GM12878 (cell line): ENCODE measurements around the gene SEL1L3. TPM values are rescaled to one million over a fixed set of nuclear protein-coding genes. Genes with fewer than 3 reads are reported as not detected.

Experiments used
- ATAC-seq: fragments of 200-7000 bp; cut with Tn5 transposase; 3 replicates; pipeline ENCODE4 v1.9.1; 2020; ENCODE audit warnings: mild to moderate bottlenecking, moderate library complexity
- BruUV-seq: library from RNA; stranded (reverse); fragments of 400-500 nt; replicated peaks from 2 replicates; lab custom pipeline; 2021; lab: Mats Ljungman, UMichigan
- CTCF ChIA-PET: fragments of 300-600 bp; sonication (Branson Sonifier 250); formaldehyde crosslinking; extraction: SDS; loops from one replicate; lab custom pipeline; 2021; ENCODE audit warnings: inconsistent platforms; lab: Yijun Ruan, JAX
- POLR2A ChIA-PET: fragments of 350-600 bp; formaldehyde crosslinking; extraction: SDS; loops from one replicate; lab custom pipeline; 2021; ENCODE audit warnings: inconsistent platforms; lab: Charles Lee
- RAD21 ChIA-PET: fragments of 300-600 bp; sonication (Branson Sonifier 250); formaldehyde crosslinking; loops from one replicate; lab custom pipeline; 2023; ENCODE audit warnings: antibody characterized with exemption; ENCODE audit not compliant: unreplicated experiment; lab: Charles Lee
- SMC1A ChIA-PET: fragments of 300-600 bp; sonication (Branson Sonifier 250); formaldehyde crosslinking; loops from one replicate; lab custom pipeline; 2023; ENCODE audit not compliant: unreplicated experiment, uncharacterized antibody; lab: Charles Lee
- DNase-seq: peaks from one replicate; pipeline ENCODE4 v3.0.0-alpha.2; 2011; ENCODE audit warnings: low read depth, low spot score
- FAIRE-seq: peaks from 3 replicates; lab custom pipeline; 2011; peaks lifted over from hg19 to GRCh38; lab: Jason Lieb, UNC
- H2AFZ ChIP-seq: 2 replicates; pipeline ENCODE4 v1.6.0; 2011; ENCODE audit warnings: low read depth, low read length, control low read depth; ENCODE audit not compliant: control insufficient read depth
- H3K27ac ChIP-seq: 2 replicates; pipeline ENCODE4 v1.5.1; 2011; ENCODE audit warnings: control low read depth; ENCODE audit not compliant: control insufficient read depth, insufficient read depth
- H3K27me3 ChIP-seq, 2 experiments: replicated peaks in 1 of 2; 2 replicates each; pipeline versions ENCODE4 v1.6.0 to v1.6.1; 2011; ENCODE audit warnings: low read length in 1 of 2; ENCODE audit not compliant: control insufficient read depth in 2 of 2, insufficient read depth in 2 of 2
- H3K36me3 ChIP-seq, 2 experiments: 2 replicates each; pipeline ENCODE4 v1.5.1; 2011; ENCODE audit warnings: low read length in 1 of 2; ENCODE audit not compliant: control insufficient read depth in 2 of 2, insufficient read depth in 2 of 2
- H3K4me1 ChIP-seq: 2 replicates; pipeline ENCODE4 v1.6.1; 2011; ENCODE audit warnings: mild to moderate bottlenecking, low read length, moderate library complexity, mixed read lengths; ENCODE audit not compliant: control insufficient read depth, insufficient read depth
- H3K4me2 ChIP-seq: 2 replicates; pipeline ENCODE4 v1.6.0; 2011; ENCODE audit warnings: control low read depth; ENCODE audit not compliant: control insufficient read depth, insufficient read depth
- H3K4me3 ChIP-seq: fragments of 200-600 bp; sonication (generic); 2 replicates; pipeline ENCODE4 v1.5.1; 2016
- H3K79me2 ChIP-seq: 2 replicates; pipeline ENCODE4 v1.6.0; 2011; ENCODE audit warnings: low read length; ENCODE audit not compliant: control insufficient read depth, insufficient read depth
- H3K9ac ChIP-seq: 2 replicates; pipeline ENCODE4 v1.8.0; 2011; ENCODE audit warnings: low read length, control low read depth, mixed read lengths; ENCODE audit not compliant: control insufficient read depth, insufficient read depth
- H3K9me3 ChIP-seq: replicated peaks from 3 replicates; pipeline ENCODE4 v1.5.1; 2011; ENCODE audit warnings: mild to moderate bottlenecking, low read length; ENCODE audit not compliant: control insufficient read depth, insufficient read depth
- H4K20me1 ChIP-seq: 2 replicates; pipeline ENCODE4 v1.6.0; 2011; ENCODE audit not compliant: control insufficient read depth, insufficient read depth
- BHLHE40 ChIP-seq, 2 experiments: fragments of 450-650 bp in 1 of 2; IDR thresholded peaks; 2 replicates each; pipeline ENCODE4 v1.6.1; 2011 to 2017; ENCODE audit warnings: low read depth in 2 of 2, borderline replicate concordance in 1 of 2, improper control_type of control experiment in 1 of 2, low read length in 1 of 2, mild to moderate bottlenecking in 1 of 2
- BMI1 ChIP-seq: fragments of 450-650 bp; IDR thresholded peaks from 2 replicates; pipeline ENCODE4 v1.6.1; 2016; ENCODE audit warnings: mild to moderate bottlenecking, moderate library complexity, borderline replicate concordance
- CBX3 ChIP-seq: fragments of 200-600 bp; sonication (generic); IDR thresholded peaks from 2 replicates; pipeline ENCODE4 v1.6.1; 2016; ENCODE audit warnings: low read depth, borderline replicate concordance
- GABPA ChIP-seq: IDR thresholded peaks from 2 replicates; pipeline ENCODE4 v1.6.1; 2014; ENCODE audit warnings: antibody characterized with exemption, low read depth, mild to moderate bottlenecking, inconsistent platforms
- IKZF2 ChIP-seq, 2 experiments: fragments of 450-650 bp; IDR thresholded peaks; 2 replicates each; pipeline ENCODE4 v1.6.1; 2017; ENCODE audit warnings: mild to moderate bottlenecking in 2 of 2, moderate library complexity in 2 of 2
- MXI1 ChIP-seq: fragments of 150-350 bp; IDR thresholded peaks from 2 replicates; pipeline ENCODE4 v1.6.1; 2011; ENCODE audit warnings: low read depth, mild to moderate bottlenecking, inconsistent platforms, low read length, improper control_type of control experiment
- NR2F1 ChIP-seq: fragments of 450-650 bp; conservative IDR thresholded peaks from 2 replicates; pipeline ENCODE4 v1.6.1; 2017; ENCODE audit warnings: mild to moderate bottlenecking
- PML ChIP-seq: IDR thresholded peaks from 2 replicates; pipeline ENCODE4 v1.6.1; 2012; ENCODE audit warnings: low read length, inconsistent platforms
- POLR2AphosphoS2 ChIP-seq: IDR thresholded peaks from 2 replicates; pipeline ENCODE4 v1.6.1; 2011; ENCODE audit warnings: low read depth, mild to moderate bottlenecking, low read length, improper control_type of control experiment, moderate library complexity
- POLR2AphosphoS5 ChIP-seq: IDR thresholded peaks from 2 replicates; pipeline ENCODE4 v1.6.1; 2011; ENCODE audit warnings: mild to moderate bottlenecking, low read length, inconsistent platforms
- SIN3A ChIP-seq: IDR thresholded peaks from 2 replicates; pipeline ENCODE4 v1.6.1; 2012; ENCODE audit warnings: low read depth, low read length, improper control_type of control experiment
- SMAD5 ChIP-seq: IDR thresholded peaks from 2 replicates; pipeline ENCODE4 v1.6.1; 2016; ENCODE audit warnings: antibody characterized with exemption, low read depth
- ZNF274 ChIP-seq: IDR thresholded peaks from one replicate; pipeline ENCODE4 v1.8.0; 2011; ENCODE audit not compliant: insufficient read length, insufficient read depth
- WGBS: methylation state at CpG from one replicate; pipeline ENCODE4 v1.1.6; 2016; ENCODE audit warnings: low lambda C conversion rate; ENCODE audit not compliant: insufficient replicate concordance, insufficient coverage; ENCODE audit errors: missing lambda C conversion rate; 5-methylcytosine and 5-hydroxymethylcytosine counted together
- in situ Hi-C: fragments of 300-500 bp; cut with MboI; formaldehyde crosslinking; loops from 9 replicates; pipeline ENCODE4 v1.14.3; 2018; ENCODE audit warnings: mixed read lengths
- intact Hi-C: fragments of 100-400 bp; cut with micrococcal nuclease; formaldehyde crosslinking; loops from one replicate; pipeline ENCODE4 v1.14.2; 2022; ENCODE audit not compliant: unreplicated experiment
- polyA plus RNA-seq, 11 experiments: library from polyadenylated mRNA; depleted of rRNA in 4 of 11; unstranded in 6 of 11; stranded (reverse) in 5 of 11; fragments of >200 nt; fragmentation: Nextera tagmentation in 4 of 11; fragmentation: Illumina TruSeq in 1 of 11; extraction: Ambion mirVana in 4 of 11; extraction: Trizol in 1 of 11; gene quantifications; 1 replicate in 1 of 11; 2 replicates in 10 of 11; pipeline versions ENCODE4 v1.2.1 to v1.2.3, GENCODE V29; 2011 to 2016; ENCODE audit warnings: inconsistent platforms in 2 of 11, missing spikeins in 2 of 11, low read depth in 1 of 11
- total RNA-seq, 4 experiments: library from RNA; depleted of rRNA in 3 of 4; stranded (reverse); fragments of >200 nt in 3 of 4; fragmentation: Illumina TruSeq in 1 of 4; extraction: Trizol in 1 of 4; gene quantifications; 2 replicates each; pipeline versions ENCODE4 v1.2.1 to v1.2.3, GENCODE V29; 2013 to 2021
- TF ChIP-seq, protein P1 (sequence below): fragments of 450-650 bp; IDR thresholded peaks from 2 replicates; pipeline ENCODE4 v1.6.1; 2017; ENCODE audit warnings: mild to moderate bottlenecking, moderate library complexity

Gene SEL1L3
- total and polyA plus RNA-seq, 10 of the 15 experiments (the other 5 are each of a cell fraction or from before 2014, with no cell fraction given) = 20.4 to 82.2 (median 47.3) TPM

DNA sequence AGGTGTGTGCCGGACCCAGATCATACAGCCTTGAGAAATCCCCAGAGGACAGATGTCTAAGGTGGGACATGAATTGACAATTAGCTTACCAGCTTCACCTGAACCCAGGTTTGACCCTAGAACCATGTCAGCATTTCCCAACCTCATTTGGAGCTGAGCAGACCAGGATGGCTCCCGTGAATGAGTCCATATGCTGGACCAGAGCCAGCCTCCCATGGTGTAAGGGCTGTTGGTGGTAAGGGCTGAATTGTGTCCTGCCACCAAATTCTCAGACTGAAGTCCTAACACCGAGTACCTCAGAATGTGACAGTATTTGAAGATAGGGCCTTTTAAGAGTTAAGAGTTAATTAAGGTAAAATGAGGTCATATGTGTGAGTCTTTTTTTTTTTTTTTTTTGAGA, 118.8 kb downstream of the SEL1L3 start:
- ChIA-PET POLR2A (no interaction called here), RAD21 (no interaction called here), SMC1A (interaction anchor here (1.8 kb wide), 1 partner anchor 12 kb away, joined by 5 read pairs; no protein-coding TSS in a partner anchor), CTCF (no interaction called here)
- no peak overlapping the region for H3K9ac ChIP-seq
- no TSS peak for BruUV-seq
- H3K4me3 ChIP-seq = no peak overlapping the region
- ATAC-seq (no peak), FAIRE-seq (no peak), DNase-seq (no peak)
- TF ChIP-seq MXI1 = no peak
- TF ChIP-seq PML = no peak
- in situ Hi-C loops = no loop called here
- no peaks in the 10 kb centered on the region for H3K9me3 ChIP-seq
- H3K36me3 ChIP-seq = no peaks in the 10 kb centered on the region
- no peak overlapping the region for H2AFZ ChIP-seq
- H4K20me1 ChIP-seq = no peaks in the 10 kb centered on the region
- no peaks in the 10 kb centered on the region for H3K4me1 ChIP-seq
- H3K27me3 ChIP-seq = no peaks in the 10 kb centered on the region
- intact Hi-C loops = no loop called here
- no peaks in the 10 kb centered on the region for H3K79me2 ChIP-seq
- WGBS = 39% methylated on average over 3 of the region's 3 CpGs
- no peak overlapping the region for H3K4me2 ChIP-seq
- H3K27ac ChIP-seq = no peak overlapping the region

DNA sequence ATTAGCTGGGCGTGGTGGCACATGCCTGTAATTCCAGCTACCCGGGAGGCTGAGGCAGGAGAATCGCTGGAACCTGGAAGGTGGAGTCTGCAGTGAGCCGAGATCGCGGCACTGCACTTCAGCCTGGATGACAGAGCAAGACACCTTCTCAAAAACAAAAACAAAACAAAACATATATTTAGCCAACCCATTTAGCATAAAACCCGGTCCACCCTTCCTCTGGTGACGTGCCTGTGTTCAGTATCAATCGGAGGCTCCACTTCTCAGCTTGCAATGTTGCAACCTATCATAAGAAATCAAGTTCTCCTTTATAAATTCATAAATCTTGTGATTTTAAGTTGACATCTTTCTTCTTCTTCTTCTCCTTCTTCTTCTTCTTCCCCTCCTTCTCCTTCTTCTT, 133.2 kb downstream of the SEL1L3 start:
- CTCF ChIA-PET = no interaction called here
- no peaks in the 10 kb centered on the region for H3K36me3 ChIP-seq
- peaks cover 4% of the 10 kb centered on the region; the same call in 1 of the 2 replicates for H3K4me1 ChIP-seq
- H3K9me3 ChIP-seq = no peaks in the 10 kb centered on the region
- SMC1A ChIA-PET = no interaction called here
- H4K20me1 ChIP-seq = no peaks in the 10 kb centered on the region
- WGBS = 67% methylated on average over 9 of the region's 9 CpGs
- H3K9ac ChIP-seq = no peak overlapping the region
- POLR2A ChIA-PET = interaction anchor here (0.6 kb wide), 1 partner anchor 112 kb away, joined by 3 read pairs; no protein-coding TSS in a partner anchor
- no peak for FAIRE-seq
- intact Hi-C loops = loop anchor here (5.0 kb wide), 1 partner anchor 672 kb away; no protein-coding TSS in a partner anchor
- TF ChIP-seq BMI1 = no peak
- TF ChIP-seq NR2F1 = no peak
- TF ChIP-seq, protein P1, sequence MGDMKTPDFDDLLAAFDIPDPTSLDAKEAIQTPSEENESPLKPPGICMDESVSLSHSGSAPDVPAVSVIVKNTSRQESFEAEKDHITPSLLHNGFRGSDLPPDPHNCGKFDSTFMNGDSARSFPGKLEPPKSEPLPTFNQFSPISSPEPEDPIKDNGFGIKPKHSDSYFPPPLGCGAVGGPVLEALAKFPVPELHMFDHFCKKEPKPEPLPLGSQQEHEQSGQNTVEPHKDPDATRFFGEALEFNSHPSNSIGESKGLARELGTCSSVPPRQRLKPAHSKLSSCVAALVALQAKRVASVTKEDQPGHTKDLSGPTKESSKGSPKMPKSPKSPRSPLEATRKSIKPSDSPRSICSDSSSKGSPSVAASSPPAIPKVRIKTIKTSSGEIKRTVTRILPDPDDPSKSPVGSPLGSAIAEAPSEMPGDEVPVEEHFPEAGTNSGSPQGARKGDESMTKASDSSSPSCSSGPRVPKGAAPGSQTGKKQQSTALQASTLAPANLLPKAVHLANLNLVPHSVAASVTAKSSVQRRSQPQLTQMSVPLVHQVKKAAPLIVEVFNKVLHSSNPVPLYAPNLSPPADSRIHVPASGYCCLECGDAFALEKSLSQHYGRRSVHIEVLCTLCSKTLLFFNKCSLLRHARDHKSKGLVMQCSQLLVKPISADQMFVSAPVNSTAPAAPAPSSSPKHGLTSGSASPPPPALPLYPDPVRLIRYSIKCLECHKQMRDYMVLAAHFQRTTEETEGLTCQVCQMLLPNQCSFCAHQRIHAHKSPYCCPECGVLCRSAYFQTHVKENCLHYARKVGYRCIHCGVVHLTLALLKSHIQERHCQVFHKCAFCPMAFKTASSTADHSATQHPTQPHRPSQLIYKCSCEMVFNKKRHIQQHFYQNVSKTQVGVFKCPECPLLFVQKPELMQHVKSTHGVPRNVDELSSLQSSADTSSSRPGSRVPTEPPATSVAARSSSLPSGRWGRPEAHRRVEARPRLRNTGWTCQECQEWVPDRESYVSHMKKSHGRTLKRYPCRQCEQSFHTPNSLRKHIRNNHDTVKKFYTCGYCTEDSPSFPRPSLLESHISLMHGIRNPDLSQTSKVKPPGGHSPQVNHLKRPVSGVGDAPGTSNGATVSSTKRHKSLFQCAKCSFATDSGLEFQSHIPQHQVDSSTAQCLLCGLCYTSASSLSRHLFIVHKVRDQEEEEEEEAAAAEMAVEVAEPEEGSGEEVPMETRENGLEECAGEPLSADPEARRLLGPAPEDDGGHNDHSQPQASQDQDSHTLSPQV = no peak
- no peak for TF ChIP-seq BHLHE40 (IDR thresholded peaks at IDR 0.05; ENCODE audit: borderline replicate concordance in 1 of 2, low read depth in 2 of 2, low read length in 1 of 2)
- TF ChIP-seq SMAD5 = no peak
- no peak for TF ChIP-seq ZNF274
- TF ChIP-seq POLR2AphosphoS2 = no peak
- TF ChIP-seq IKZF2 (IDR thresholded peaks at IDR 0.05) = no peak
- TF ChIP-seq POLR2AphosphoS5 = no peak
- no peak for TF ChIP-seq GABPA
- TF ChIP-seq SIN3A = no peak
- no peak for TF ChIP-seq CBX3
- TF ChIP-seq, all 136 proteins: peak for 0
- Histone ChIP-seq H2AFZ (no peak overlapping the region), H3K27ac (no peak overlapping the region), H3K4me3 (no peak overlapping the region), H3K79me2 (no peaks in the 10 kb centered on the region), H3K27me3 (no peaks in the 10 kb centered on the region), H3K4me2 (no peak overlapping the region)
- RAD21 ChIA-PET = interaction anchor here (0.8 kb wide), 1 partner anchor 61 kb away, joined by 3 read pairs; no protein-coding TSS in a partner anchor
- DNase-seq (no peak), ATAC-seq (no peak)
- no TSS peak for BruUV-seq
- in situ Hi-C loops = no loop called here
